ENCODE measurements around the gene ABCA9. TPM values are rescaled to one million over a fixed set of nuclear protein-coding genes. Genes with fewer than 3 reads are reported as not detected.

ABCA9 gene
- total RNA-seq, 1 donor from 2014 or later = 0.16 TPM

GRCh38 chr17:69067274-69068047 lies 6.7 kb upstream of the ABCA9 start:
- no peak overlapping the region for H3K27ac ChIP-seq (ENCODE audit: low read depth, low read length)
- Mint-ChIP-seq H3K9me3 (ENCODE audit: unreplicated experiment) (no peaks in the 10 kb centered on the region), H3K4me3 (ENCODE audit: unreplicated experiment) (no peak overlapping the region), H3K27ac (ENCODE audit: unreplicated experiment) (no peak overlapping the region), H3K36me3 (ENCODE audit: low read depth, unreplicated experiment) (no peaks in the 10 kb centered on the region), H3K27me3 (ENCODE audit: low read depth, unreplicated experiment) (no peaks in the 10 kb centered on the region), H3K4me1 (ENCODE audit: low read depth, unreplicated experiment) (peaks cover 2% of the 10 kb centered on the region)
- H2AFZ ChIP-seq (ENCODE audit: low read depth, low read length) = no peak overlapping the region
- H3K27me3 ChIP-seq (ENCODE audit: insufficient read depth, low read length) = no peaks in the 10 kb centered on the region
- H3K4me2 ChIP-seq (ENCODE audit: low read length) = no peak overlapping the region
- no peaks in the 10 kb centered on the region for H3K4me1 ChIP-seq (ENCODE audit: insufficient read depth, low read length)
- H3K36me3 ChIP-seq (ENCODE audit: insufficient read depth, low read length) = no peaks in the 10 kb centered on the region
- no peaks in the 10 kb centered on the region for H4K20me1 ChIP-seq (ENCODE audit: insufficient read depth, low read length)
- no peaks in the 10 kb centered on the region for H3K9me3 ChIP-seq (ENCODE audit: insufficient read depth, low read depth, low read length)
- H3K79me2 ChIP-seq (ENCODE audit: insufficient read depth, low read length) = no peaks in the 10 kb centered on the region
- DNase-seq (ENCODE audit: low read depth) = no peak
- no peak for FAIRE-seq
- no peak overlapping the region for H3K4me3 ChIP-seq (ENCODE audit: insufficient read depth, low read depth, low read length)
- no peak overlapping the region for H3K9ac ChIP-seq (ENCODE audit: low read length)
- TF ChIP-seq EZH2 (IDR thresholded peaks at IDR 0.05; ENCODE audit: insufficient read depth, low read length) (no peak), CTCF (IDR thresholded peaks at IDR 0.05; ENCODE audit: insufficient read depth, low read depth, low read length) (no peak)

GRCh38 chr17:69066482-69066881 lies 5.8 kb upstream of the ABCA9 start:
- no peak overlapping the region for H2AFZ ChIP-seq (ENCODE audit: low read depth, low read length)
- no peaks in the 10 kb centered on the region for H3K36me3 Mint-ChIP-seq (ENCODE audit: low read depth, unreplicated experiment)
- no peak overlapping the region for H3K27ac Mint-ChIP-seq (ENCODE audit: unreplicated experiment)
- H3K4me3 Mint-ChIP-seq (ENCODE audit: unreplicated experiment) = no peak overlapping the region
- no peaks in the 10 kb centered on the region for H3K27me3 Mint-ChIP-seq (ENCODE audit: low read depth, unreplicated experiment)
- FAIRE-seq (no peak), DNase-seq (ENCODE audit: low read depth) (no peak)
- peaks cover 2% of the 10 kb centered on the region for H3K4me1 Mint-ChIP-seq (ENCODE audit: low read depth, unreplicated experiment)
- H3K4me2 ChIP-seq (ENCODE audit: low read length) = no peak overlapping the region
- TF ChIP-seq CTCF (IDR thresholded peaks at IDR 0.05; ENCODE audit: insufficient read depth, low read depth, low read length) (no peak), EZH2 (IDR thresholded peaks at IDR 0.05; ENCODE audit: insufficient read depth, low read length) (no peak)
- no peaks in the 10 kb centered on the region for H4K20me1 ChIP-seq (ENCODE audit: insufficient read depth, low read length)
- no peak overlapping the region for H3K9ac ChIP-seq (ENCODE audit: low read length)
- H3K36me3 ChIP-seq (ENCODE audit: insufficient read depth, low read length) = no peaks in the 10 kb centered on the region
- no peaks in the 10 kb centered on the region for H3K27me3 ChIP-seq (ENCODE audit: insufficient read depth, low read length)
- no peak overlapping the region for H3K4me3 ChIP-seq (ENCODE audit: insufficient read depth, low read depth, low read length)
- no peaks in the 10 kb centered on the region for H3K9me3 Mint-ChIP-seq (ENCODE audit: unreplicated experiment)
- no peaks in the 10 kb centered on the region for H3K9me3 ChIP-seq (ENCODE audit: insufficient read depth, low read depth, low read length)
- no peaks in the 10 kb centered on the region for H3K4me1 ChIP-seq (ENCODE audit: insufficient read depth, low read length)
- H3K79me2 ChIP-seq (ENCODE audit: insufficient read depth, low read length) = no peaks in the 10 kb centered on the region
- no peak overlapping the region for H3K27ac ChIP-seq (ENCODE audit: low read depth, low read length)

- Mint-ChIP-seq H3K27ac (ENCODE audit: unreplicated experiment) (no peak overlapping the region), H3K4me3 (ENCODE audit: unreplicated experiment) (no peak overlapping the region), H3K27me3 (ENCODE audit: low read depth, unreplicated experiment) (no peaks in the 10 kb centered on the region), H3K36me3 (ENCODE audit: low read depth, unreplicated experiment) (no peaks in the 10 kb centered on the region), H3K4me1 (ENCODE audit: low read depth, unreplicated experiment) (peaks cover 2% of the 10 kb centered on the region), H3K9me3 (ENCODE audit: unreplicated experiment) (no peaks in the 10 kb centered on the region)
- H3K36me3 ChIP-seq (ENCODE audit: insufficient read depth, low read length) = no peaks in the 10 kb centered on the region
- H3K79me2 ChIP-seq (ENCODE audit: insufficient read depth, low read length) = no peaks in the 10 kb centered on the region
- no peaks in the 10 kb centered on the region for H3K4me1 ChIP-seq (ENCODE audit: insufficient read depth, low read length)
- H4K20me1 ChIP-seq (ENCODE audit: insufficient read depth, low read length) = no peaks in the 10 kb centered on the region
- no peak overlapping the region for H3K4me3 ChIP-seq (ENCODE audit: insufficient read depth, low read depth, low read length)
- DNase-seq (ENCODE audit: low read depth) (no peak), FAIRE-seq (no peak)
- H2AFZ ChIP-seq (ENCODE audit: low read depth, low read length) = no peak overlapping the region
- no peak overlapping the region for H3K4me2 ChIP-seq (ENCODE audit: low read length)
- H3K27me3 ChIP-seq (ENCODE audit: insufficient read depth, low read length) = no peaks in the 10 kb centered on the region
- H3K27ac ChIP-seq (ENCODE audit: low read depth, low read length) = no peak overlapping the region
- TF ChIP-seq CTCF (IDR thresholded peaks at IDR 0.05; ENCODE audit: insufficient read depth, low read depth, low read length) (no peak), EZH2 (IDR thresholded peaks at IDR 0.05; ENCODE audit: insufficient read depth, low read length) (no peak)
- H3K9ac ChIP-seq (ENCODE audit: low read length) = no peak overlapping the region
- H3K9me3 ChIP-seq (ENCODE audit: insufficient read depth, low read depth, low read length) = no peaks in the 10 kb centered on the region
Observed at GRCh38 chr17:69065113-69065512, 4.4 kb upstream of the ABCA9 start.
